Peyer's patch (tissue), 4 donors: ENCODE results near the gene SH3GLB1.

Source experiments
- POLR2A ChIP-seq, 2 donors: fragments of 450-650 bp; IDR thresholded peaks; one replicate each; pipeline ENCODE4 v1.5.1; 2017; ENCODE audit warnings: antibody characterized with exemption in 2 of 2, mild to moderate bottlenecking in 2 of 2, moderate library complexity in 2 of 2
- TF ChIP-seq, protein P1 (sequence below), 6 experiments: fragments of 450-650 bp in 4 of 6; fragments of 200-600 bp in 2 of 6; sonication (generic) in 1 of 6; IDR thresholded peaks; one replicate each; pipeline ENCODE4 v1.5.1; 2017 to 2019; ENCODE audit warnings: antibody characterized with exemption in 6 of 6, mild to moderate bottlenecking in 3 of 6, moderate library complexity in 1 of 6

DNA sequence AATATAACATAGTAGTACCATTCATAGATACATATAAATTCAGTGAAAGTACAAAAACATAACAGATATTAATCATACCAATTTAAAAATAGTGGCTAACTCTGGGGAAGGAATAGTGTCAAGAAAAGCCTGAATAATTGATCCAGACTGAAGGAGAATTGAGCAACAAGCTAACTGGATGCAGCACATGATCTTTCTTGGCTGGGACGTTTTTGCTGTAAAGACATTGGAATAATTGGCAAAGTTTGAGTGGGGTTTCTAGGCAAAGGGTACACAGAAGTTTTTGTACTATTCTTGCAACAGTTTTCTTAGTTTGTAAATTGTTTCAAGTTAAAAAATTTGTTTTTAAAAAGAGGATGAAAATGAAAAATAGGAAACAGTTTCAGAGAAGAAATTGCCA, 2.6 kb upstream of the SH3GLB1 start:
- TF ChIP-seq, protein P1, sequence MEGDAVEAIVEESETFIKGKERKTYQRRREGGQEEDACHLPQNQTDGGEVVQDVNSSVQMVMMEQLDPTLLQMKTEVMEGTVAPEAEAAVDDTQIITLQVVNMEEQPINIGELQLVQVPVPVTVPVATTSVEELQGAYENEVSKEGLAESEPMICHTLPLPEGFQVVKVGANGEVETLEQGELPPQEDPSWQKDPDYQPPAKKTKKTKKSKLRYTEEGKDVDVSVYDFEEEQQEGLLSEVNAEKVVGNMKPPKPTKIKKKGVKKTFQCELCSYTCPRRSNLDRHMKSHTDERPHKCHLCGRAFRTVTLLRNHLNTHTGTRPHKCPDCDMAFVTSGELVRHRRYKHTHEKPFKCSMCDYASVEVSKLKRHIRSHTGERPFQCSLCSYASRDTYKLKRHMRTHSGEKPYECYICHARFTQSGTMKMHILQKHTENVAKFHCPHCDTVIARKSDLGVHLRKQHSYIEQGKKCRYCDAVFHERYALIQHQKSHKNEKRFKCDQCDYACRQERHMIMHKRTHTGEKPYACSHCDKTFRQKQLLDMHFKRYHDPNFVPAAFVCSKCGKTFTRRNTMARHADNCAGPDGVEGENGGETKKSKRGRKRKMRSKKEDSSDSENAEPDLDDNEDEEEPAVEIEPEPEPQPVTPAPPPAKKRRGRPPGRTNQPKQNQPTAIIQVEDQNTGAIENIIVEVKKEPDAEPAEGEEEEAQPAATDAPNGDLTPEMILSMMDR (IDR thresholded peaks at IDR 0.05), result no peak
- no peak for TF ChIP-seq POLR2A (IDR thresholded peaks at IDR 0.05)
